ENCODE data around the gene ITPRID1. TPM values are rescaled to one million over a fixed set of nuclear protein-coding genes. Genes with fewer than 3 reads are reported as not detected.
A peak's percentile ranks its signal among the peaks of the same experiment; 100 is the strongest.

Gene ITPRID1
- total and polyA plus RNA-seq, 2 donors (not counting 1 experiment from before 2014, with no cell fraction given): not detected

- Mint-ChIP-seq H3K4me3 (peak overlapping the region; percentile 70), H3K27ac (peak overlapping the region; percentile 42), H3K9me3 (ENCODE audit: insufficient read depth) (no peaks in the 10 kb centered on the region), H3K4me1 (peaks cover 30% of the 10 kb centered on the region), H3K27me3 (no peaks in the 10 kb centered on the region)
- Histone ChIP-seq H3K79me2 (ENCODE audit: control insufficient read depth, insufficient read depth, low read length) (no peaks in the 10 kb centered on the region), H3K4me1 (ENCODE audit: control insufficient read depth in 2 of 2, insufficient read depth in 2 of 2, low read length in 2 of 2) (peaks cover 0 to 7% of the 10 kb centered on the region in 2 donors), H3K27me3 (replicated peaks in 1 of 4; ENCODE audit: control extremely low read depth in 1 of 4, control insufficient read depth in 3 of 4, insufficient read depth in 4 of 4, low read length in 3 of 4) (no peaks in the 10 kb centered on the region), H3K4me2 (replicated peaks; ENCODE audit: low read depth, low read length, poor library complexity, severe bottlenecking) (no peak overlapping the region), H4K20me1 (ENCODE audit: control insufficient read depth, insufficient read depth, low read length, poor library complexity, severe bottlenecking) (no peaks in the 10 kb centered on the region), H3K9me3 (ENCODE audit: control extremely low read depth in 1 of 3, control insufficient read depth in 2 of 3, insufficient read depth in 1 of 3, low read length in 2 of 3) (no peaks in the 10 kb centered on the region), H3K4me3 (ENCODE audit: control extremely low read depth in 1 of 5, extremely low read depth in 1 of 5, insufficient read depth in 1 of 5, low read depth in 2 of 5, low read length in 4 of 5) (no peak overlapping the region), H3K36me3 (replicated peaks in 1 of 2; ENCODE audit: control extremely low read depth in 1 of 2, control insufficient read depth in 1 of 2, extremely low read depth in 1 of 2, insufficient read depth in 2 of 2, low read length in 1 of 2) (no peaks in the 10 kb centered on the region), H3K9ac (ENCODE audit: low read length) (no peak overlapping the region), H2AFZ (ENCODE audit: insufficient read depth, low read depth, low read length, poor library complexity, severe bottlenecking) (no peak overlapping the region), H3K27ac (ENCODE audit: low read length in 2 of 2) (no peak overlapping the region)
- no peak for TF ChIP-seq EZH2 (IDR thresholded peaks at IDR 0.05; ENCODE audit: borderline replicate concordance, insufficient read depth, low read depth, low read length, poor library complexity, severe bottlenecking)
- TF ChIP-seq, protein P1, sequence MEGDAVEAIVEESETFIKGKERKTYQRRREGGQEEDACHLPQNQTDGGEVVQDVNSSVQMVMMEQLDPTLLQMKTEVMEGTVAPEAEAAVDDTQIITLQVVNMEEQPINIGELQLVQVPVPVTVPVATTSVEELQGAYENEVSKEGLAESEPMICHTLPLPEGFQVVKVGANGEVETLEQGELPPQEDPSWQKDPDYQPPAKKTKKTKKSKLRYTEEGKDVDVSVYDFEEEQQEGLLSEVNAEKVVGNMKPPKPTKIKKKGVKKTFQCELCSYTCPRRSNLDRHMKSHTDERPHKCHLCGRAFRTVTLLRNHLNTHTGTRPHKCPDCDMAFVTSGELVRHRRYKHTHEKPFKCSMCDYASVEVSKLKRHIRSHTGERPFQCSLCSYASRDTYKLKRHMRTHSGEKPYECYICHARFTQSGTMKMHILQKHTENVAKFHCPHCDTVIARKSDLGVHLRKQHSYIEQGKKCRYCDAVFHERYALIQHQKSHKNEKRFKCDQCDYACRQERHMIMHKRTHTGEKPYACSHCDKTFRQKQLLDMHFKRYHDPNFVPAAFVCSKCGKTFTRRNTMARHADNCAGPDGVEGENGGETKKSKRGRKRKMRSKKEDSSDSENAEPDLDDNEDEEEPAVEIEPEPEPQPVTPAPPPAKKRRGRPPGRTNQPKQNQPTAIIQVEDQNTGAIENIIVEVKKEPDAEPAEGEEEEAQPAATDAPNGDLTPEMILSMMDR (IDR thresholded peaks at IDR 0.05): no peak
- intact Hi-C loops (cut with micrococcal nuclease): no loop called here
- DNase-seq (peak; percentile 20), ATAC-seq (ENCODE audit: low read depth) (peak; percentile 86)
- 65% methylated on average over 3 of the region's 3 CpGs for WGBS (ENCODE audit: insufficient coverage)
- ChIA-PET POLR2A (no interaction called here), CTCF (interaction anchor here (1.0 kb wide), 1 partner anchor 10 kb away, joined by 3 read pairs; no protein-coding TSS in a partner anchor)
These were observed 174.5 kb downstream of the ITPRID1 start for GRCh38 chr7:31688372-31688771.

DNA sequence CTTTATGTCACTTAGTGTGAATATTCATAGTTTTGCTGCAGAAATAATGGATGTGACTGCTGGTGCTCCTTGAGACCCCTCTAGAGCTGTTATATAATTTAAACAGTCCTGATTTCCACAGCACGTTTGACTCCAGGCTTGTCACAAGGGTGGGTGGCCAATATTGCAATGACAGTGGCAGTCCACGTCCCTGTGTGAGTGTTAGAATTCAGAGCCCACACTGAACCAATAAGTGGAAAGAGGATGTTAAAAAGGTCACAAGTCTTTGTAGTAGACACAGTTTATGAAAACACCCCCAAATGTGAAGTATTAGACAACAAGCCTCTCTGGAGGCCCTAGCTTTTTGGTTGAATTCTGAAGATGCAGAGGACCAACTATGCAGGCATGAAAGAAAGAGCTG is 175.1 kb downstream of the ITPRID1 start:
- DNase-seq (no peak), ATAC-seq (ENCODE audit: low read depth) (peak; percentile 9)
- Mint-ChIP-seq H3K9me3 (ENCODE audit: insufficient read depth) (no peaks in the 10 kb centered on the region), H3K4me1 (peaks cover 30% of the 10 kb centered on the region), H3K27ac (peak overlapping the region; percentile 27), H3K4me3 (peak overlapping the region; percentile 70), H3K27me3 (no peaks in the 10 kb centered on the region)
- H3K36me3 ChIP-seq (replicated peaks in 1 of 2; ENCODE audit: control extremely low read depth in 1 of 2, control insufficient read depth in 1 of 2, extremely low read depth in 1 of 2, insufficient read depth in 2 of 2, low read length in 1 of 2): no peaks in the 10 kb centered on the region
- ChIA-PET POLR2A (no interaction called here), CTCF (no interaction called here)
- no peaks in the 10 kb centered on the region for H3K9me3 ChIP-seq (ENCODE audit: control extremely low read depth in 1 of 3, control insufficient read depth in 2 of 3, insufficient read depth in 1 of 3, low read length in 2 of 3)
- H3K4me2 ChIP-seq (replicated peaks; ENCODE audit: low read depth, low read length, poor library complexity, severe bottlenecking): no peak overlapping the region
- no peak for TF ChIP-seq EZH2 (IDR thresholded peaks at IDR 0.05; ENCODE audit: borderline replicate concordance, insufficient read depth, low read depth, low read length, poor library complexity, severe bottlenecking)
- TF ChIP-seq, protein P1 (IDR thresholded peaks at IDR 0.05): no peak
- intact Hi-C loops (cut with micrococcal nuclease): no loop called here
- H3K79me2 ChIP-seq (ENCODE audit: control insufficient read depth, insufficient read depth, low read length): no peaks in the 10 kb centered on the region
- H3K27me3 ChIP-seq (replicated peaks in 1 of 4; ENCODE audit: control extremely low read depth in 1 of 4, control insufficient read depth in 3 of 4, insufficient read depth in 4 of 4, low read length in 3 of 4): no peaks in the 10 kb centered on the region
- no peaks in the 10 kb centered on the region for H4K20me1 ChIP-seq (ENCODE audit: control insufficient read depth, insufficient read depth, low read length, poor library complexity, severe bottlenecking)
- H3K27ac ChIP-seq (ENCODE audit: low read length in 2 of 2): no peak overlapping the region
- no peak overlapping the region for H3K9ac ChIP-seq (ENCODE audit: low read length)
- no peak overlapping the region for H3K4me3 ChIP-seq (ENCODE audit: control extremely low read depth in 1 of 5, extremely low read depth in 1 of 5, insufficient read depth in 1 of 5, low read depth in 2 of 5, low read length in 4 of 5)
- WGBS (ENCODE audit: insufficient coverage): 60% methylated on average over 1 of the region's 2 CpGs
- peaks cover 0 to 7% of the 10 kb centered on the region in 2 donors for H3K4me1 ChIP-seq (ENCODE audit: control insufficient read depth in 2 of 2, insufficient read depth in 2 of 2, low read length in 2 of 2)
- no peak overlapping the region for H2AFZ ChIP-seq (ENCODE audit: insufficient read depth, low read depth, low read length, poor library complexity, severe bottlenecking)

Measured in B cell (primary cell).